GM21367 (cell line): ENCODE data around the gene SDC1.

Source experiments
- ATAC-seq: cut with Tn5 transposase; IDR thresholded peaks from one replicate; pipeline ENCODE4 v1.9.1; 2021; ENCODE audit not compliant: unreplicated experiment

The SDC1 gene

DNA sequence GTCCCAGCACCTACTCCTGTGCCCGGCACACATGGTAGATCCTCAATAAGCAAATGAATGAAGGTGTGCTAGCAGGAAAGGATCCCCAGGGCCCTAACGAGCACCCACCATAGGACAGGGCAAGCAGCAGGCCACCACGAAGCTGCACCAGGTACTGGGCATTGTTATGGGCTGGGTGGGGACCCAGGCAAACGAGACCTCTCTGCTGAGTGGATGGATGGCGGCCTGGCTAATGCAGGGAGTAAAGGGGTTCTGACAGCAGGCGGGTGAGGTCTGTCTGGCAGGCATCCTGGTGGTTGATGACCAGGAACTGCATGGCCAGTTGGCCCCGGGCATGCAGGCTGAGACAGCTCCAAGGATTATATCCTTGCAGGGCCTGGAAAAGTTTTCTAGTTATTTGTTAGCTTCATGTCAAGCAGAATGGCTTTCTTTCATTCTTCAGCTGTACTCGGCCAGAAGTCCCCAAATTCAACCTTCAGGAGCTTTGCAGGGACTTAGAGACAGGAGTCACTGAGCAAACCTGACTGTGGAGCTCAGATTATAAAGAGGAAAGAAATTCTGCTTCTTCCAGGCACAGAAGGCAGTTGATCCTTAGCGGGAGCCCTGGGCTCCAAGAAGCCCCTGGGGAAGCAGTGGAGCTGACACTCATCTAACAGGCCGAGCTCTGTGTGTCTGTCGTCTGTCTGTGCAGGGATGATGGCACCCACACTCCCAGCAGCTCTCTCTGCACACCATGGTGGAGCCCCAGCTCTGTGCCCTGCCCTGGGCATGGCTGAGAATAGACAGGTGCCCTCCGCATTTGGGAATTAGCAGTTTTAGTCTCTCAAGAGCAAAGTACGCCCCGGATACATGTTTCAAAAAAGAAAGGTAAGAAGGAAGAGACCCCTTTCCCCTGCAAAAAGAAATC, 51.2 kb downstream of the SDC1 start:
- ATAC-seq = no peak

DNA sequence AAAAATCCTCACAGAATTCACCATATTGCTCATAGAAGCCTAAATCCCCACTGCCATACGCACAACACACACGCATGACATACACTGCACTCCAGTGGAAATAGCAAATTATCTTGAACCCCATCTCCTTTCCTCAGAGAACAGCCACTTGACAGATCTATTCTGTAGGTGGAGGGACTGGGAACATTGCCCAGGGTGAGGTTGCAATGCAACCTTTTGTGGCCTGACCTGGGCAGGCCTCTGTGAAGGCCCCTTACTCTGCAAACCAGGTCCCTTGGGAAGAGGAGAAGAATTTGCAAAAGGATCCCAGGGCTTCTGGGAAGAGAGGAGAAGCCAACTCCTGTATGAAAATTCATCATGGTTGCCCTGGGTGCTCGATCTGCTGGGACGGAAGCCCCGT, 51.9 kb downstream of the SDC1 start:
- ATAC-seq = no peak

DNA sequence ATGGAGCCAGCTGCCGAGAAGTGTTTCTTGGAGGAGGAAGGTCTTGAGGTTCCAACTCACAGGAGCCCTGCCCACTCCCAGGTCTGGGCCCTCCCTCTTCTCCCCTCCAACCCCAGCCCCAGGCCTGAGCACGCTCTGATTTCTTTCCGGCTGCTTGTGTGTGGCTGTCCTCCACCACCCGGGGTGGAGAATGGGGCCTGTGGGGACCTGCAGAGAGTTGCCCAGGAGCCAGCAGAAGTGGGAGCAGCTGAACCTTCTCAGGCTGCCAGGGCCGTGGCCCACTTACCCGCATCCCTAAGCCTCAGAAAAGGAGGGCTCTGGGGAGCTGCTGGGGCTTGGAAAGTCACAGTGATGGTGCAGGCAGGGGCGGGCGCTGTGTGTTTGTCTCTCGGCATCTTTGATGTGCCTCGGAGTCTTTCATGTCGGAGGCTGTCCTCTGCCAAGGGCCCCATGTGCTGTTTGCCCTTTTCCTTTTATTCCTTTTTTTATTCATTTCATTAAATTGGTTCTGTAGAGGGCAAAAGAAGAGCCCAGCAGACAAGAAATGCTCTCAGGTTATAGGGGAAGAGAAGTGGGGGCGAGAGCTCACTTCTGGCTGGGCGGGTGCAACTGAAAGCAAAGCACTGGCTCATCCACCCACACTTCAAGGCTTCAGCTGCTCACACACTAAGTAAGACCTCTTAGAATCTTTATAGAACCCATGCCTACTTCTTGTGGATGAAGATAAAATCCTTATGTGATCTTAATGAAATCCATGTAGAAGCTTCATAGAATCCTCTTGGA, 52.5 kb downstream of the SDC1 start:
- ATAC-seq = no peak

DNA sequence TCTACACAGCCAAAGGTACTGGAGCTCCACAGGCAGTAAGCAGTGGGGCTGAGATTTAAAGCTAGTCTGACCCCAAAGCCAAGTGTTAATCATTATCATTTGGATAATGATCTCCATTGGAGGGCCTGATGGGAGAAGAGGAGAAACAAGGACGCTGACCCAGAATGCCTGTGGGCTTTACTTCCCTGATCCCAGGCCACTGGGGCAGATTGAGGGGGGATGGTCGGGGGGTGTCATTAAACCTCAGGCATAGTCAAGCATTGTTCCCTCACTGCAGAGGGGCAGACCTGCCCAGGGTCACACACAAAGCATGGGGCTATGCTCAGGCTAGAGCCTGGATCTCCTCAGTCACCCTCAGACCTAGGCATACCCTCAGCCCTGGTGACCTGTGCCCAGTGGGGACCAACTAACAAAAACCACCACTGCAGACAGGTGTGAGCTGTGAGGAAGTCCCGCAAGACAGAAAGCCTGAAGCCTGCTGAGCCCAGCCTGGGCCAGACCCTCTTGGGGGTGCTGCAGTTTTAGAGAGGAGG, 53.4 kb downstream of the SDC1 start:
- ATAC-seq = no peak

DNA sequence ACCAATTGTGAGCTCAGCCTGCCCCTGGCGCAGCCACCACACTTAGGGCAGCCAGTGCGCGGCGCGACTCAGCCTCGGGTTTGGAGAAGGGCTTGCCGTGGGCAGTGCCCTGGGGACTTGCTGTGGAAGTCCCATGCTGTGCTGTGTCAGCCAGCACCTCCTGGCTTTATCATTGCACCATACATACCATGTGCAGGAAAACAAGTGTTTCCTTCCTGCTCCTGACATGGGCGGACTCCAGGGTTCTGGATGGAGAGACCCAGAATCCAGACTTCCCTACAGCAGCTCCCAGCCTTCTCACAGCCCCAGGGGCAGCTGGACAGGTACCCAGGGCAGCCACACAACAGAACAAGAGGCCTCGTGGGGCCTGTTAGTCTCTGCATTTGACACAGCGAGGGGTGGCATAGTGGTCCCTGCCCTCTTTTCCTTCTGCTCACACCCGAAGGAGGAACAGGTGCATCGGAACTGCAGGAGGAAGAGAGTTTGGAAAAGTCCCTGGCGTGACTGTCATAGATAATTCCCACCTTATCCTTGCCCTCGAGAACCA, 54.2 kb downstream of the SDC1 start:
- ATAC-seq = no peak

DNA sequence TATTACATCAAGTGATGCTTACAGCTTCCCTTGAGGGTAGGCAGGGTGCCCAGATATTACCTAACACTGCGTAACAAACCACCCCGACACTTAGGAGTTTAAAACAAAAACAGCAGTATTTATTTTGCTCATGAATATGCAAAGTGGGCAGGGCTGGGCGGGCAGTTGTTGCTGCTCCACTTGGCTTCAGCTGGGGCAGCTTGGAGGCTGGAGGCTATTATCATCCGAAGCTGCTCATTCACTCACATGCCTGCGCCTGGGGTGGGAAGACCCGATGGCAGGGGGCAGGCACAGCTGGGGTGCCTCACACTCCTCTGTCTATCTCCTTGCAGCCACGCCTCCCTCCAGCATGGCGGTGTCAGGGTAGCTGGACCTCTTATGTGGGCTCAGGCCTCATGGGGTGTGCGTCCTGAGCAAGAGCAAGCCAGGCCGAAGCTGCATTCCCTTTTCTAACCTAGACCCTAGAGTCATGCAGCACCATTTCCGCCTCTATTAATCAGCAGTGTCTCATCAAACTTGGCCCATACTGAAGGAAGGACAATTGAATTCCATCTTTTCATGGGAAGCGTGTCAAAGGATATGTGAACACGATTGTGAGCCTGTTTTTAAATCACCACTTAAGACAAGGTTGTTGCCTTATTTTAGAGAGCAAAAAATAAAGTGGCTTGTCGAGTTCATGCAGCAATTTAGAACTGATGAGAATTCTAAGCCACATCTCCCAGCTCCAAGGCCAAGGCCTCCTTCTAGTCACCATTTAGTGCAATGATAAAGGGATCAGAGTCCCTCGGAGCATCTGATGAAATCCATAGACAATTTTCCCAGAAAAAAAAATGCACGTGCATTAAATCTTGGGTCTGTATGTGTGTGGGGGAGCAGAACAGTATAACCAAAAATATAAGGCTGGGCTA, 54.9 kb downstream of the SDC1 start:
- ATAC-seq = no peak

DNA sequence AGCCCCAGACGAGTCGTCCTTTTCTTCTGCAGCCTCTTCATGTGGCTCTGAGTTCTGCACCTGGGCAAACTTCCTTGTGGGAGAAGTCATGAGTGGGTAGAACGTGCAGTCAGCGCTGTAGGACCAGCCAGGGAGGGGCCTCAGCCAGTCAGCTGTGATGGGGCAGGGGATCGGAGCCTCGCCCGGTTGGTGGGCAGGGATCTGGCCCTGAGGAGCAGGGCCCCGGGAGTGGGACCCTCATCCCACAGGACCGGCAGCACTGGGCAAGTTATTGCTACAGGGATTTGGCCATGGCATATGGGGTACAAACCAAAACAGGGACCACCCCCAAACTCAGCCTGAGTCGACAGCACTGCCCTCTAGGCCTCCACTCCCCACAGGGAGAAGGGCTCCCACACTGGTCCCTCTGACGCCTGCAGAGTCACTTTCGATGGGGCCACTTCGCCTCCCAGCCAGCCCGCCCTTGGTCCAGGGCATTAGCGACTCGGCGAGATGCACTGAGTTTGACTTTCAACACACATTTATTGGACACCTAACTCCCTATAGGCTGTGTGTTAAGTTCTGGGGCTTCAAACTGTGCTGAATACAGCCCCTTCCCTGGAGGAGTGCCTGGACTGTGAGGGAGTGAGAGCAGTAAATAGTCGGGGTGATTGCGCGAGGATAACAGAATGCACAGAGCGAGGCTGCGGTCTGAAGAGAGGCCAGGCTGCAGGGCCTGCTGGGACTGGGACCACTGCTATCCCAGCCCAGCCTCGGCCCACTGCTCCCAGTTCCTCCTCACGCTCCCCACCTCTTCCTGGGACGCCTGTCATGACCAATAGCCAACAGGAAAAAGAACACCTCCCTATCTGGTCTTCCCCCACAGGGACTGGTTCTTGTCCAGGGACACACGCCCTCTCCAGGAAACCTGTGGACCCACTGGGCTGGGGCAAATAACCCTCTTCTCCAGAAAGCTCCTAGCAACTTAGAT, 55.9 kb downstream of the SDC1 start:
- ATAC-seq = no peak

DNA sequence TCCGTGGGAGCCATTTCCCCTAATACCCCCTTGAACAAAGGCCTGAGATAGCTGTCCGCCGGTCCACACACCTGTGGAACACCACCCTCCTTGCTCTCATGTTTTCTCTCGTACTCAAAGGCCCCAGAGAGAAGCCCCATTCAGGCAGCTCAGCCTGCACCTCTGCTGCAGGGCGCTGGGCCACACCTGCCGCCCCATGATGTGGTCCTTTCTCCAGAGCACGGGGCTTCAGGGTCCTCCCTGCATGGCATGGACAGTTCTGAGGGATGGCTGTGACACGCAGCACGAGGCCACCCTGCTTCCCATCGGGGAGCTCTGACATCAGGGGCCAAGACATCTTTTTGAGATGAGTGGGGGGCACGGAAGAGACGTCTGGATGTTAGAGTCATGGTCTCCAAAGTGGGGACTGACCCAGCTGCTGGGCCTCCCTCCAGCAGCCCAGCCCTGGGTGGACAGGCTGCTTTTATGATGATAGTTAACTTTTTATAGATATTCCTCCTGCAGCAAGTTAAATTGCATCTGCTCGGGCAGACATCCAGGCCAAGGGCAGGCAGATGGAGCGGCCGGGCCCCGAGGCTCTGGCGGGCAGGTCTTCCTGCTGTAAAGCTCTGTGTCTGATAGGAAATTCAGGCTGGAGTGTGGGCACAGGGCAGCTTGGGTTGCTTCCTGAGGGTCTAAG, 56.7 kb downstream of the SDC1 start:
- no peak for ATAC-seq

DNA sequence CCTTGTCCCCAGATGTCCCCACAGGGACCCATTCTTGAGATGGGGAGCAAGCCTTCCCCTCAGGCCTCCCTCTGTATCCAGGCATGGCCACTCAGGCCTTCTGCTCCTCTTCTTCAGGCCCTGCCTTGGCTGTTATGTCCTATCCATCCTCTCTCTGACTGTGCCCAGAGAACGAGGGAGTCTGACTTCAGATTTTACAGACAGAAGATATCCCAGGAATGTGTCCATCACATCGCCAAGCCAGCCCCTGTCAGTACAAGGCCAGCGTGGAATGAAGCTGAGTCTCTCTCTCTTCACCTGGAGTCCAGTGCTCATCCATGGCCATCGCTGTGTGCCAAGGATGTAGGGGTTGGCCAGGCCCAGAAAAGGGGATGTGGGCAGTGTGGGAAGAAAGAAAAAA, 57.6 kb downstream of the SDC1 start:
- ATAC-seq = no peak

DNA sequence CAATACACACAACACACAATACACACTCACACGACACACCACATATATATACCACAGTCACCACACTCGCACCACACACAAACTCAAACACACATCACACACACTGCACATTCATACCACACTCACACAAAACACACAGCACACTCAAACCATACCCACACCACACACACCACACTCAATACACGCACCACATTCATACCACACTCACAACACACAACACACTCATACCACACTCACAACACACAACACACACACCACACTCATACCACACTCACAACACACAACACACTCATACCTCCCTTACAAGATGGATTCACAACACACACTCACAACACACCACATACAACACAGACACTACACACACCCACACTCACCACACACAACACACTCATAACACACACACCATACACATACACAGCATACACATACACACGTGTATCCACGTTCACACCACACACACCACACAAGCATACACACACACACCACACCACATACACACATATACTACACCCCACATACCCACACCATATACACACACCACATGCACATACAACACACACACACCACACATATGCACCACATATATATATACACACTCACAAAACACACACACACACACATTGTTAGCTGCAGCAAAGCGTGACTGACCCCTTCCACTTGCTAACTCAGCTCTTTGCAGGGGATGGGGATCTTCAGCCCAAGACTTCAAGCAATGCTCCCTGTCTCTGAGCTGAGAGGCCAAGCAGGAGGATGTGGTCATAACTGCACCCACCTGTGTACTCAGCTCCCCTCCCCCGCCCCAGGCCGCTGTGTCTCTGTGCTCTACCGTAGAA, 59.0 kb downstream of the SDC1 start:
- no peak for ATAC-seq

DNA sequence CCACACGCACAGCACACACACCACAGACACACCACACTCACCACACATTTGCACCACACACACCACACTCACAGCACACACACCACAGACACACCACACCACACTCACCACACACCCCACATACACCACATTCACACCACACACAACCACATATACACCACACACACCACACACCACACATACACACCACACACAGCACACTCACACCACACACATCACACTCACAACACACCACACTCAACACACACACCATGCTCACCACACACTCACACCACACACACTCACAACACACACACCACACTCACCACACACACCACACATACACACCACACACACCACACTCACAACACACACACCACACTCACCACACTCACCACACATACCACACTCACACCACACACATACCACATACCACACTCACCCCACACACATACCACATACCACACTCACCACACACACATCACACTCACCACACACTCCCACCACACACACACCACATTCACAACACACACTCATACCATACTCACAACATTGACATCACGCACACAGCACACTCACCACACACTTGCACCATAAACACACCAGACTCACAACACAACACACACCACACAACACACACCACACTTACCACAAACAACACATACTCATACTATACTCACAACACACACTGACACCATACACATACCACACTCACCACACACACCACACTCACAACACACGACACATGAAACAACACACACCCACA, 60.0 kb downstream of the SDC1 start:
- no peak for ATAC-seq

DNA sequence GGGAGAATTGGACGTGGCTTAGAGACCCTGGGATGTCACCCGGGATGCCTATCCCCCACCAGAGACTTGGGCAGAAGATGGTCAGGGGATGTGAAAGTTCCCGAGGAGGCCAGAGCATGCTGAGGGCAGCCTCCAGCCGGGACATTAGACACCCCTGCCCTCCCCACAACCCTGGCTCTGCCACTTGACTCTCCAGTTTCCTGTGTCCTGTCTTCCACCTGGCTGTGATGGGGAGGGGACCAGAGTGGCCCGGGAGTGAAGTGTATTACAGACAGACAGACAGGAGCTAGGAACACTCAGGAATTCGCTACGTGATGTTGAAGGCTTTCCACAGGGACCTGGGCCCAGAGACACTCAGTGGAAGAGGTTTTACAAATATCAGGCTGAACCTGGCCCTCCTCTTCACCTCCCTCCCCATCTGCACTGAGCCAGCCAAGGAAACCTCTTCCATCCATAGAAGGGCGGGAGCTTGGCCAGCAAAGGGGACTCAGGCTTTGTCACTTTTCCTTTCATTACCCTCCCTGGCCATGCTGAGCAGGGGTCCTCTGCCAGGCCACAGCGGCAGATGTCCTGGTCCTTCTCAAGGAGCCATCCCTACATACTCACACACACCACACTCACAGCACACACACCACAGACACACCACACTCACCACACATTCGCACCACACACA, 60.7 kb downstream of the SDC1 start:
- ATAC-seq = no peak

DNA sequence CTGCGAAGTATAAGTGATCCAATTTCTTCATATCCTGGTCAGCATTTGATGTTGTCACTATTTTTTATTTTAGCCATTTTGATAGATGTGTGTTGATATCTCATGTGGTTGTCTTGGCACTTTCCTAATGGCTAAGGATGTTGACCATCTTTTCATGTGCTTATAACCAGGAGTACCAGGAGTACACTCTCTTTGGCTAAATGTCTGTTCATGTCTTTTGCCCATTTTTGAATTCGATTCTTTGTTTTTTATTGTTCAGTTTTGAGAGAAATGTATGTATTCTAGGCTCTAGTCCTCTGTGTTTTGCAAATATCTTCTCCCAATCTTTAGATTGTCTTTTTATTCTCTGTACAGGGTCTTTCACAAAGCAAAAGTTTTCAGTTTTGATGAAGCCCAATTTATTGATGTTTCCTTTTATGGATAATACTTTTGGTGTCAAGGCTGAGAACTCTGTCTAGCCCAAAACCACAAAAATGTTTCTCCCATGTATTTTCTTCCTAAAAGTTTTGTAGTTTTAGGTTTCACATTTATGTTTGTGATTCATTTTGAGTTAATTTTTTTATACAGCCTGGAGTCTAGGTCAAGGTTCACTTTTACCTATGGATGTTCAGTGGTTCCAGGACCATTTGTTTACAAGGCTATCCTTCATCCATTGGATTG, 65.4 kb downstream of the SDC1 start:
- no peak for ATAC-seq

DNA sequence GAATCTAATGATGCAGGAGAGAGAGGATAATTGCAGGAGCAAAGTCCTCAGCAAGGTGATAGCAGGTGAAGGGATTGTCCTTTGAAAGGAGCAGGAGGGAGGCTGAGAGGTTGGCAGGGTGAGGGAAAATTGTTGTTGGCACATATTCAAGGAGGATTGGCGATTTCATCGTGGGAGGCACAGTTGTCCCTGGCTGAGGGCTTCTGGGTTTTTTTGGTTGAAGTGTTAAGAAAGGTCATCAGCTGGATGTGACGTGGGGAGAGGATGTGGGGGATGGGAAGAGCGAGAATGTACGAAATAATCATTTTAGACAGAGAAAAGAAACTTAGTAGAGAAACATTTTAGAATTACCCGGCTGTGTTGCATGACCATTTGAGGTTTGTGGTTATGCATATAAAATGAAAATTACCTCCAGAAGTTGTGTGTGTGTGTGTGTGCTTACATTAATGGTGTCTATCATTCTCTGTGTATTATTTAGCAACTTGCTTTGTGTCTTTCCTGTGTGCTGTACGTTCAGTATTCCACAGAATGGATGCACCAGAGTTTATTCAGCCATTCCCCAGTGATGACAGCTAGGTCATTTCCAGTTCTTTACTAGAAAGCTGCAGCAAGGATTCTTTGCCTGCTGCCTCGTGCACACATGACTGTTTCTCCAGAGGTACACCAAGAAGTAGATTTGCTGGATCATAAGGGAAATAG, 67.6 kb downstream of the SDC1 start:
- no peak for ATAC-seq

DNA sequence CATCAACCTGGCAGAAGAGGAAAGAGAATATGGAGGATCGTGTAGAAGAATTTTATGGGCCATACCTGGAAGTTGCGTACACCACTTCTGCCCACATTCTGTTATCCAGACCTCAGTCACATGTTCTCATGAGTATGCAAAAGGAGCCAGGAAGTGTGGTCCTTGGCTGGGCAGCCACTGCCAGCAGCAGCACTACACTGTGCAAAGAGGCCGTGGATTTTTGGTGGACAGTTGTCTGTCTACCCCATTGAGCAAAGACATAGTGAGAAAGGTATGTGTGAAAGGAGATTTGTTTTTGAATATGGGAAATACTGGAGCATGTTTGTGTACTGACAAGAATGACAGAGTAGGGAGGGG, 68.1 kb downstream of the SDC1 start:
- no peak for ATAC-seq
